ENCODE data around the gene MAPK6.
"Not testable (repeated sequence)": the region's sequence is repeated elsewhere in the genome, so short reads cannot be mapped to it uniquely, and the experiment has no call there.

MAPK6 gene

DNA sequence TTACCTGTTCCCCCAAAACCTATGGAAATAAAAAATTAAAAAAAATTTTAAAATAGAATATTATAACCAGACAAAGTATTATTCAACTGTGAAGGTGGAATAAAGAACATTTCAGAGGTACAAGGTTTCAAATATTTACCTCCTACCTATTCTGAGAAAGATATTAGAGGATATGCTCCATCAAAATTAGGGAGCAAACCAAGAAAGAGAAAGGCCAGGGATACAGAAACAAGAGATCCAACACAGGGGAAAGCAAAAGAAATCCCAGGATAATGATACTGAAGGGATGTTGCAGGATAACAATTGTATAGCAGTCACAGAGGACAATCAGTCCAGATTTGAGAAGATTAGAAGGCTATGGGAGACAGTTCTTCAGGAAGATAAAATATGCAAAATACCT is 71.2 kb downstream of the MAPK6 start:
- no peak for TF ChIP-seq CTCF (IDR thresholded peaks at IDR 0.05; ENCODE audit: low read depth, low read length, missing control alignments)
- no peak for DNase-seq (ENCODE audit: low read depth)
- in situ Hi-C loops (cut with HindIII; ENCODE audit: low sequenced_read_pairs) = no loop called here
- H3K4me3 ChIP-seq (ENCODE audit: low read depth, low read length) = no peak overlapping the region

- no peak for TF ChIP-seq CTCF (IDR thresholded peaks at IDR 0.05; ENCODE audit: low read depth, low read length, missing control alignments)
- DNase-seq (ENCODE audit: low read depth) = no peak
- no peak overlapping the region for H3K4me3 ChIP-seq (ENCODE audit: low read depth, low read length)
- in situ Hi-C loops (cut with HindIII; ENCODE audit: low sequenced_read_pairs) = no loop called here
These were observed 74.1 kb downstream of the MAPK6 start for GRCh38 chr15:52093167-52093538.

GRCh38 chr15:52093539-52094510 is 74.8 kb downstream of the MAPK6 start:
- peak; percentile 96 for DNase-seq (ENCODE audit: low read depth)
- no peak overlapping the region for H3K4me3 ChIP-seq (ENCODE audit: low read depth, low read length)
- in situ Hi-C loops (cut with HindIII; ENCODE audit: low sequenced_read_pairs) = no loop called here
- TF ChIP-seq CTCF (IDR thresholded peaks at IDR 0.05; ENCODE audit: low read depth, low read length, missing control alignments) = no peak

DNA sequence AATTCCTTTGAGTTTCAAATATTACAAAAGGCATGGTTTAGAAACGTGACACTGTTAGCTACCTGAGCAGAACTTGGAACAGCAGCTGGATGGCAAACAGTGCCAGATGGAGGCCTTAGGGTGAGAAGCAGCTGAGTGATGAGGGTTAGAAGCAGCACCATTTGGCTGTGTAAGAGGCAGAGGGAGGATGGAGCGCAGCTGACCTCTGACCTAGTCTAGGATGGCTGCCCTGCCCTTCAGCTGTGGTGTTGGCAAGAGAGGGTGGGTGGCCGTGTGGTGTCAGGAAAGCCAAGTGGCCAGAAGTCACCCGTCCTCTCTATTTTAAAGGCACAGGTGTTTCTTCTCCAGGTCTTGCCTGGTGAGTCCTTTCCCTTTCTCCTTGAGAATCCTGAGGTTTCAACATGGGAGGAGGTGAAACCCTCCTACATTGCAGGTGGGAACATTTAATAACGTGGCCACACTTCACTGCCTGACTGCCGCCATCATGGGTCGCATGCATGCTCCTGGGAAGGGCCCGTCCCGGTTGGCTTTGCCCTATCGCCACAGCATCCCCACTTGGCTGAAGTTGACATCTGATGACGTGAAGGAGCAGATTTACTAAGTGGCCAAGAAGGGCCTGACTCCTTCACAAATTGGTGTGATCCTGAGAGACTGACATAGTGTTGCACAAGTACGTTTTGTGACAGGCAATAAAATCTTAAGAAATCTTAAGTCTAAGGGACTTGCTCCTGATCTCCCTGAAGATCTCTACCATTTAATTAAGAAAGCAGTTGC is 76.0 kb downstream of the MAPK6 start:
- DNase-seq (ENCODE audit: low read depth) = no peak
- in situ Hi-C loops (cut with HindIII; ENCODE audit: low sequenced_read_pairs) = no loop called here
- no peak overlapping the region for H3K4me3 ChIP-seq (ENCODE audit: low read depth, low read length)
- no peak for TF ChIP-seq CTCF (IDR thresholded peaks at IDR 0.05; ENCODE audit: low read depth, low read length, missing control alignments)

GRCh38 chr15:52095597-52096262 is 76.7 kb downstream of the MAPK6 start:
- peak; percentile 70 for DNase-seq (ENCODE audit: low read depth)
- no peak overlapping the region for H3K4me3 ChIP-seq (ENCODE audit: low read depth, low read length)
- no peak for TF ChIP-seq CTCF (IDR thresholded peaks at IDR 0.05; ENCODE audit: low read depth, low read length, missing control alignments)
- in situ Hi-C loops (cut with HindIII; ENCODE audit: low sequenced_read_pairs) = no loop called here

- DNase-seq (ENCODE audit: low read depth); H3K4me3 ChIP-seq (ENCODE audit: low read depth, low read length); in situ Hi-C loops (cut with HindIII; ENCODE audit: low sequenced_read_pairs): not testable (repeated sequence)
These were observed 77.5 kb downstream of the MAPK6 start for GRCh38 chr15:52096536-52096935.

Measured in astrocyte of the cerebellum (primary cell).